PC-9 (cell line): Measurements from ENCODE around the gene ECI1. TPM values are rescaled to one million over a fixed set of nuclear protein-coding genes. Genes with fewer than 3 reads are reported as not detected.

Experiments used
- BruUV-seq: library from RNA; stranded (reverse); fragments of 400-500 nt; replicated peaks from 2 replicates; lab custom pipeline; 2021; lab: Mats Ljungman, UMichigan
- CTCF ChIA-PET: fragments of 300-600 bp; sonication (Branson Sonifier 250); formaldehyde crosslinking; loops from one replicate; lab custom pipeline; 2022; ENCODE audit warnings: antibody characterized with exemption; lab: Charles Lee
- POLR2A ChIA-PET: fragments of 300-600 bp; sonication (Branson Sonifier 250); formaldehyde crosslinking; loops from one replicate; lab custom pipeline; 2022; ENCODE audit warnings: antibody characterized with exemption; ENCODE audit not compliant: unreplicated experiment; lab: Charles Lee
- DNase-seq, 2 experiments: peaks; one replicate each; pipeline versions ENCODE4 v3.0.0 to v3.0.0-alpha.2; 2015 to 2022; ENCODE audit warnings: mixed read lengths in 1 of 2
- H2AFZ ChIP-seq: fragments of 200-600 bp; sonication (generic); 2 replicates; pipeline ENCODE4 v1.8.1; 2017; ENCODE audit warnings: antibody characterized with exemption
- H3F3A ChIP-seq: fragments of 200-600 bp; sonication (generic); 2 replicates; pipeline ENCODE4 v1.8.1; 2017; ENCODE audit warnings: antibody characterized with exemption, mild to moderate bottlenecking, low read depth; ENCODE audit not compliant: insufficient read depth
- H3K27ac ChIP-seq: fragments of 200-600 bp; sonication (generic); 2 replicates; pipeline ENCODE4 v1.6.1; 2016; ENCODE audit warnings: mixed run types
- H3K27me3 ChIP-seq: fragments of 200-600 bp; sonication (generic); 2 replicates; pipeline ENCODE4 v1.6.1; 2016; ENCODE audit warnings: low read depth, mixed run types; ENCODE audit not compliant: insufficient read depth
- H3K36me3 ChIP-seq: fragments of 200-600 bp; sonication (generic); 2 replicates; pipeline ENCODE4 v1.6.1; 2016; ENCODE audit warnings: low read depth, mixed run types
- H3K4me1 ChIP-seq: fragments of 200-600 bp; sonication (generic); replicated peaks from 2 replicates; pipeline ENCODE4 v1.6.1; 2016; ENCODE audit warnings: mixed run types; ENCODE audit not compliant: insufficient read depth
- H3K4me2 ChIP-seq: fragments of 200-600 bp; sonication (generic); 2 replicates; pipeline ENCODE4 v1.6.1; 2017; ENCODE audit warnings: mixed run types
- H3K4me3 ChIP-seq: fragments of 200-600 bp; sonication (generic); 2 replicates; pipeline ENCODE4 v1.6.1; 2016; ENCODE audit warnings: mixed run types
- H3K79me2 ChIP-seq: fragments of 200-600 bp; sonication (generic); 2 replicates; pipeline ENCODE4 v1.6.1; 2017; ENCODE audit warnings: low read depth, mixed run types
- H3K9me2 ChIP-seq: fragments of 200-600 bp; sonication (generic); 2 replicates; pipeline ENCODE4 v1.8.1; 2017; ENCODE audit warnings: mild to moderate bottlenecking; ENCODE audit not compliant: insufficient read depth
- H3K9me3 ChIP-seq: fragments of 200-600 bp; sonication (generic); 2 replicates; pipeline ENCODE4 v1.8.1; 2016; ENCODE audit warnings: low read depth; ENCODE audit not compliant: insufficient read depth
- H4K20me1 ChIP-seq: fragments of 200-600 bp; sonication (generic); 2 replicates; pipeline ENCODE4 v1.8.1; 2017; ENCODE audit not compliant: insufficient read depth
- EZH2 ChIP-seq: fragments of 200-600 bp; sonication (generic); IDR thresholded peaks from 2 replicates; pipeline ENCODE4 v1.8.0; 2017; ENCODE audit warnings: antibody characterized with exemption, low read depth
- intact Hi-C: fragments of 100-400 bp; cut with micrococcal nuclease; formaldehyde crosslinking; loops from one replicate; pipeline ENCODE4 v1.10.0; 2022; ENCODE audit not compliant: unreplicated experiment
- total RNA-seq: library from RNA; stranded (reverse); gene quantifications from 2 replicates; pipeline ENCODE4 v1.2.3, GENCODE V29; 2021
- TF ChIP-seq, protein P1 (sequence below): fragments of 200-600 bp; sonication (generic); conservative IDR thresholded peaks from 2 replicates; pipeline ENCODE4 v1.6.1; 2017; ENCODE audit warnings: mixed run types, antibody characterized with exemption, mild to moderate bottlenecking, moderate library complexity

ECI1 gene
- total RNA-seq, 1 experiment from 2014 or later = 131 TPM

DNA sequence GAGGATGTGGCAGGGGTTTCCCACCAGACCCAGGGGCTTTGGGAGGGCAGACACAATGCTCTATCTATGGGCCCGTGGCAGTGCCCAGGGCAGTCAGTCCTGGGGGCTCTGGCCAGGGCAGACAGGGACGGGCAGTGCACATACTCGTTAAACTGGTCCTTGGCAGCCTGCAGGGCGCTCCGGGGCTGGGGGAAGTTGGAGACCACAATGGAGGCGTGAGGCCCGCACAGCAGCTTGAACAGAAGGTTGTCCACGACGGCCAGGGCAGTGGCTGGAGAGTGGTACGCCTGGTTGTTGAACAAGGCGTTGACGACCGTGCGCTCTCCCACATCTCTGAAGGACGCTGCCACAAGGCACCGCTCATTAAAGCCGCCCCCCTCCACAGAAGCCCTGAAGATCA, 35.2 kb upstream of the ECI1 start:
- Histone ChIP-seq H3K4me2 (no peak overlapping the region), H3K9me2 (no peaks in the 10 kb centered on the region), H3K27ac (no peak overlapping the region), H4K20me1 (no peaks in the 10 kb centered on the region), H2AFZ (no peak overlapping the region), H3K79me2 (no peaks in the 10 kb centered on the region), H3K36me3 (no peaks in the 10 kb centered on the region), H3K27me3 (peaks cover 50% of the 10 kb centered on the region), H3K4me1 (no peaks in the 10 kb centered on the region), H3K4me3 (no peak overlapping the region), H3K9me3 (no peaks in the 10 kb centered on the region), H3F3A (no peaks in the 10 kb centered on the region)
- no peak for TF ChIP-seq EZH2
- TF ChIP-seq, protein P1, sequence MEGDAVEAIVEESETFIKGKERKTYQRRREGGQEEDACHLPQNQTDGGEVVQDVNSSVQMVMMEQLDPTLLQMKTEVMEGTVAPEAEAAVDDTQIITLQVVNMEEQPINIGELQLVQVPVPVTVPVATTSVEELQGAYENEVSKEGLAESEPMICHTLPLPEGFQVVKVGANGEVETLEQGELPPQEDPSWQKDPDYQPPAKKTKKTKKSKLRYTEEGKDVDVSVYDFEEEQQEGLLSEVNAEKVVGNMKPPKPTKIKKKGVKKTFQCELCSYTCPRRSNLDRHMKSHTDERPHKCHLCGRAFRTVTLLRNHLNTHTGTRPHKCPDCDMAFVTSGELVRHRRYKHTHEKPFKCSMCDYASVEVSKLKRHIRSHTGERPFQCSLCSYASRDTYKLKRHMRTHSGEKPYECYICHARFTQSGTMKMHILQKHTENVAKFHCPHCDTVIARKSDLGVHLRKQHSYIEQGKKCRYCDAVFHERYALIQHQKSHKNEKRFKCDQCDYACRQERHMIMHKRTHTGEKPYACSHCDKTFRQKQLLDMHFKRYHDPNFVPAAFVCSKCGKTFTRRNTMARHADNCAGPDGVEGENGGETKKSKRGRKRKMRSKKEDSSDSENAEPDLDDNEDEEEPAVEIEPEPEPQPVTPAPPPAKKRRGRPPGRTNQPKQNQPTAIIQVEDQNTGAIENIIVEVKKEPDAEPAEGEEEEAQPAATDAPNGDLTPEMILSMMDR = no peak
- DNase-seq = no peak
- POLR2A ChIA-PET = no interaction called here
- intact Hi-C loops = no loop called here
- no TSS peak for BruUV-seq
- CTCF ChIA-PET = no interaction called here

DNA sequence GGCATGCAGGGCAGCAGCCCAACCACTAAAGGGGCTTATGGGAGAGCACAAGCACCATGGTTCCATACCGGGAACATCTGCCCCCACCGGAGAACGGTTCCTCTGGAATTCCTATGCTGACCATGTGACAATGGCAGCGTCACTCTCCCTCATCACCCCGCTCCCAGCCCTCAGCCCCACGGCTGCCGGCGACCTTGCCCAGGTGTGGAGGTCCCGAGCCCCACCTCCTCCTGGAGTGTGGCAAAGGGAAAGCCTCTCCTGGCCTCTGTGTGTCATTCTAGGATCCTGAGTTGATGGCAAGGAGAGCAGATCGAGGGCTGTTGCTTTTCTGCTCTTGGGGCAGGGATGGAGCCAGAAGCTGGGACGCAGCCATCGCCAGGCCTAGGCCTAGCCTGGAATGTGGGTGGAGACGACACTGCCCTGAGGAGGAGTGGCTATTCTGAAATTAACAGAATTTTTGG, 34.4 kb upstream of the ECI1 start:
- Histone ChIP-seq H3K27ac (no peak overlapping the region), H3K9me3 (no peaks in the 10 kb centered on the region), H3K27me3 (peaks cover 58% of the 10 kb centered on the region), H3F3A (no peaks in the 10 kb centered on the region), H3K79me2 (no peaks in the 10 kb centered on the region), H2AFZ (no peak overlapping the region), H3K36me3 (no peaks in the 10 kb centered on the region), H3K4me3 (no peak overlapping the region), H3K4me2 (no peak overlapping the region), H4K20me1 (no peaks in the 10 kb centered on the region), H3K9me2 (no peaks in the 10 kb centered on the region), H3K4me1 (no peaks in the 10 kb centered on the region)
- no peak for DNase-seq
- TF ChIP-seq, protein P1 = no peak
- TF ChIP-seq EZH2 = no peak
- POLR2A ChIA-PET = no interaction called here
- no TSS peak for BruUV-seq
- intact Hi-C loops = no loop called here
- CTCF ChIA-PET = no interaction called here

DNA sequence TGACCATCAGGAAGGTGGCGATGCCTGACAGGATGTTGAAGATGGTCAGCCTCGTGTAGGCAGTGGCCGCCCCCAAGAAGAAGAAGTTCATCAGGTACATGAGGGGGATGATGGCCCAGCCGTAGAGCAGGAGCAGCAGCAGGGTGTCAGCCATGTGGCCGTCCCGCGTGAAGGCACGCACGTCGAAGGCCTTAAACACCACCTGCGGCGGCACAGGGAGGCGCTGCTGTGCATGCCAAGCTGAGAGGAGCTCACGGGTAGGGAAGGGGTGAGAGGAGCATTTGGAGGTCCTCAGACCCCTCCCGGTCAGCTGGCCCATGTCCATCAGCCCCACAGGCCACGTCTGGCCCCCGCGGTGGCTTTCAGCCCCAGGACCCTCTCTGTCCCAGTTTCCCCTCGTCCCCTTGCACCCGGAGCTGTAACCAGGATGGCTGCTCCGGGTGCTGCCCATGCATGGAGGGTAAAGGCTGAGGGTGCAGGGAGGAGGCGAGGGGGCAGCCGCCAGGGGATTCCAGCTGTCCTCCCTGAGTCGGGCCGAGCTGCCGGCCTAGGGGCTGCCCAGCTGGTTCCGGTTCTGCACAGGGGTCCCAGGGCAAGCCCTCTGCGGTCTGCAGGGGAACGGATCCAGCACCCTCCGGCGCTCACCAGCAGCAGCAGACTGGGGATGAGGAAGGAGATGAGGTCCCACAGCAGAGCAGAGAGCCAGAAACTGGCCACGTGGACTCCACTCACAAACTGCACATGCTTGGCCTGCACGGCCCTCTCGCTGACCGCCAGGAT, 33.6 kb upstream of the ECI1 start:
- ChIA-PET CTCF (no interaction called here), POLR2A (no interaction called here)
- Histone ChIP-seq H3K4me3 (no peak overlapping the region), H2AFZ (no peak overlapping the region), H3K4me2 (no peak overlapping the region), H3K36me3 (no peaks in the 10 kb centered on the region), H3K4me1 (no peaks in the 10 kb centered on the region), H3F3A (no peaks in the 10 kb centered on the region), H3K79me2 (no peaks in the 10 kb centered on the region), H3K27ac (no peak overlapping the region), H3K27me3 (peaks cover 66% of the 10 kb centered on the region), H3K9me3 (no peaks in the 10 kb centered on the region), H3K9me2 (no peaks in the 10 kb centered on the region), H4K20me1 (no peaks in the 10 kb centered on the region)
- TF ChIP-seq EZH2 = no peak
- TF ChIP-seq, protein P1 = no peak
- no peak for DNase-seq
- intact Hi-C loops = no loop called here
- no TSS peak for BruUV-seq
